HG02571 (cell line): ENCODE data around the gene NAPA.

ENCODE experiments used
- ATAC-seq: cut with Tn5 transposase; IDR thresholded peaks from one replicate; pipeline ENCODE4 v1.9.1; 2021; ENCODE audit warnings: mild to moderate bottlenecking, moderate library complexity; ENCODE audit not compliant: unreplicated experiment

NAPA gene

DNA sequence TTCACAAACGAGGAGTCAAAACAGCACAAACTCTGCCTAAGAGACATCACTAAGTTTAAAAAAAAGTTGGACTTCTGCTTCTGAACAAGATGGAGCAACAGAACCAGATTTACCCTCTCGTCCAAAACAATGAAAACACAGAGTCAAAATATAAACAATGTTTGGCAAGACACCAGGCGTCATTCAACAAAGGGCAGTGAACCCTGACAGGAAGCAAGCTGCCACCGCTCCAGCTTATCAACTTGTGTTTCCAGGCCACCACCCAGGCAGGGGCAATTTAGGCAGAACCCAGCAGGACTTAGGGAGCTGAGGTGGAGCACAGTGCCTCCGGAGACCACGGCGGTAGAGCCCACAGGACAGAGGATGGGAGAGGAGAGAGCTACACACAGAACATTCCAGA is 8.6 kb upstream of the NAPA start:
- ATAC-seq, result no peak

DNA sequence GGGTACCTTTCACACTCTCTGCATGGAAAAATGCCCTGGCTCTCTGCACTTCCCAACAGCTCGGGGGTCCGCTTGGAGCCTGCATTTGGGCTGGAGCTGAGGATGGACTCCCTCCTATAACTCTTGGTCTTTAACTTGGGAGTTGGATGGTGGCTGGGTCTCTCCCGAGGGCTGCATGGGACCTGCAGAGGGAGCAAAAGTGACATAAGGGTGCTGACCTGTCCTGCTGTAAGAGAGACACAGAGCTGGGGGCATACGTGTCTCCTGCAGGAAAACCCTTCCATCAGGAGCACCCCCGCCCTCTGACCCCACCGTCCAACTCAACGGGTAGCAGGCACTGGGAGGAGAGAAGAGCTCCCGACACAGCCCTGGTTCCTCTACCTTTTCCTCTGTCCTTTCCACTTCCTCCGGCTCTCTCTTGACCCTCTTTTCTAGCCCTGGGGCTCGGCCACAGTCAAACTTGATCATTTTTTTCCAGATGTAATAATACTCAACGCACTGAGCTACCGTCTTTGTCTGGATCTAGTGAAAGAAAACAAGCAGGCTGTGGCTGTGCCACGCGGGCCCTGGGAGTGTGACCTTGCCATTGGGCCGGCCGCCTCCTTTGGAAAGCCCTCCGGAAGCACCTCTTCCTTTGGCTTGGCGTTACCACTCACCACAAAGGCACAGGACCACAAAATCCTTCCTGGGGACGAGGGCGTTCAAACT is 6.8 kb upstream of the NAPA start:
- no peak for ATAC-seq

DNA sequence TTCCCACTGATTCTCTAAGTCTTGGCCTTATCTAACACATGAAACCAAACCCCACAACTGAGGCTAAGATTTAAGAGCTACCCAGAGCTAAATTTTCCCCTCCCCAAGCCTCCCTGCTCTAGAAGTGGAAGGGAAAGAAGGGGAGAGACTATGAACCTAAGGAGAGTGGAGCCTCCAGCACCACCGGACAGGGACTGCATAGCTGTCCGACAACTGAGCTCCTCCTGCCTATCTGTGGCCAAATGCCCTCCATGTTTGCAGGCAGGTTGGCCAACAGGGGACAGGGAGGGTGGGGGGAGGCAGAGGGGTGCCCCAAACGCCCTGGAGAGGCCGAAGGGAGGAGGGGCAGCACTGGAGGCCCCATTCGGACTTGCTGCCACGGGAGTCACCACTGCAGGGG is 6.0 kb upstream of the NAPA start:
- ATAC-seq, result no peak

DNA sequence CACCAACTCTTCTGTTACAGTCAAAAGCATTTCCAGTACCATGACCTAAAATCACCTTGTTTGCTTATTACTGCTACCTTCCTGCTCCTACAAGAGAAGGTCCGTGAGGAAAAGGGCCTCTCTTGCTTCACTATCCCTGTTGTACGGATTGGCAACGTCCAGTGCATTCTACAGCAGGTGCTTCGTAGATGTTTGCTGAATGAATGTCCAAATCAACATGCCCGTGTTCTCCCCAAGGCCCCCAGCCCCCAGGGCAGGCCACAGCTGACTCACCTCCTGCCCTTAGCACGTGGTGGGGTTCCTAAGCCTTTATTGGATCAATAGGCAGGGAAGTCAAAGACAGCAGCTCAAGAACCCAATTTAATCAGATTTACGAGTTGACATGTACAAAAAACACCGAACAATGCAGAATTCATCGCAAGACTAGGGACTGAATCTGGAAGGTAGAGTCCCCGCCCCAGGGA is 5.5 kb upstream of the NAPA start:
- no peak for ATAC-seq

DNA sequence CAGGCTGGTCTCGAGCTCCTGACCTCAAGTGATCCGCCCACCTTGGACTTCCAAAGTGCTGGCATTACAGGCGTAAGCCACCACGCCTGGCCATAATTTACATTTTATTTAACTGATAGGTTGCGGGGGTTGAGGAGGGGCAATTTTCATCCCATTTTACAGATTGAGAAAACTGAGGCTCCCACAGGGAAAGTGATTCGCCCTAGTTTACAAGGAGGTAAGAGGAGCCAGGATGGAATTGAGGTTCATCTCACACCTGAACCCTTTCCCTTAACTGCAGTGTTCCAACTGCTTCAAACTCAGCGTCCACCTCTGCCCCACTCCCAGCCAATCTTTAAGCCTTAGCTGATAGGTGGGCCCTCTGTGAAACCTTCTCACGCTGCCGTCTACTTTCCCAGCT is 4.0 kb upstream of the NAPA start:
- ATAC-seq, result no peak

DNA sequence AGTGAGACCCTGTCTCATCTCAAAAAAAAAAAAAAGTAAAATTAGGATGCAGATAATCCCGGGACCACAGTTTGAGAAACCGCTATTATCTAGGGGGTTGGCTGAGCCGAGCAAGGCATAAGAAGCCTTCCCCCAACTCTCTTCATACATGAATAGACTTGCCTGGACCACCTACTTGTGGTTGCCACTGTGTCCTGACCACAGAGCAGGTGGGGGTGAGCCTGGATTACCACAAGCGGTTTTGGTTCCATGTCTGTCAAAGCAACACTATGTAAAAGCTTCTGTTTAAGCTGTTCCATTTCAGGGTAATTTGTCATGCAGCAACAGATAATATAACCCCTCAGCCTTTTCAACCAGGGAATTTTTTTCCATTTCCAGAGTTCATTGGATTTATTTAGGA is 3.3 kb upstream of the NAPA start:
- ATAC-seq, result no peak

DNA sequence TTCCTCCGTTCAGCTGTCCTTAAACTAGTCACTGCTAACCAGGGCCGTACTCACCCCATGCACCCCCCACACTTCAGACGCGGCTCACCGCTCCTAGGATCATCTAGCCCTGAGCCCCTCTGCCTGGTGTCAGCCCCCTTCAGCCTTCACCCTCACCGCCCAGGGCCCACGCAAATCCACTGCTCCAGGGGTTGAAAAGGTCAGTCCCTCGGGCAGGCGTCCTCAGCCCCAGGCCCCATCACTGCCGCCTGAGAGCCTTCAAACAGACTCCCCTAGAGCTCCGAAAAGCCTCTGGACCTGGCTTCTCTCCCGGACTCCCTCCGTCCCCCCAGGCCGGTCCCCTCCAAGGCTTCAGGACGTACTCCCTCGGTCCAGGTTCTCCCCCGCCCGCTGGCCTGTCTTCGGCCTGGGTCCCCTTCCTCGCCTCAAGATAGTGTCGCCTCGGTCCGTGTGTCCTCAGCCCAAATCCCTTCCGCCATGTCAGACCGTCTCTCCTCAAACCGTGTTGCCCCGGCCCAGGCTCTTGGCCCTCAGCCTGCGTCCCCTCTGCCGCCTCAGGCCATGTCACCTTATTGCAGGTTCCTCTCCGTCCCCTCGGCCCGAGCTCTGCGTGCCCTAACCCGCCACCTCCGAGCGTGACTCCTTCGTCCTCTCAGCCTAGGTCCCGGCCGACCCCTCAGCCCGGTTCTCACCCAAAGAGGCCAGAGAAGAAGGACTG is 553 bp downstream of the NAPA start:
- ATAC-seq, result peak; percentile 2

DNA sequence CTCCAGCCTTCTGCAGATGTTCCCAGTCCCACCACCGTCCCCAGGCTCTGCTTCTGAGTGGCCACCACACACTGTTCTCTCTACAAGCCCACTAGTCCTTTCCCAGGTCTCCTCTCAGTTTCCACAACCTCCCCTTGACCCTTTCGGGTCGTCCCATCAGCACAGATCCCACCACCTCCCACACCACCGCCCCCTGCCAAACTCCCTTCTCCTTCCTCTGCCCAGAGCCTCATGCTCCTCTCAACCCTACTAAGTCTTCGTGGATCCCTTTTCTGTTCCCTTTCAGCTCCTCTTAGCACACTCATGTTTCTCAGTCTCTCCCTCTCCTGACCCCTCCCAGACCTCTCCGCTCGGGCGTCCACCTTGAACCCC is 1.9 kb downstream of the NAPA start:
- no peak for ATAC-seq

DNA sequence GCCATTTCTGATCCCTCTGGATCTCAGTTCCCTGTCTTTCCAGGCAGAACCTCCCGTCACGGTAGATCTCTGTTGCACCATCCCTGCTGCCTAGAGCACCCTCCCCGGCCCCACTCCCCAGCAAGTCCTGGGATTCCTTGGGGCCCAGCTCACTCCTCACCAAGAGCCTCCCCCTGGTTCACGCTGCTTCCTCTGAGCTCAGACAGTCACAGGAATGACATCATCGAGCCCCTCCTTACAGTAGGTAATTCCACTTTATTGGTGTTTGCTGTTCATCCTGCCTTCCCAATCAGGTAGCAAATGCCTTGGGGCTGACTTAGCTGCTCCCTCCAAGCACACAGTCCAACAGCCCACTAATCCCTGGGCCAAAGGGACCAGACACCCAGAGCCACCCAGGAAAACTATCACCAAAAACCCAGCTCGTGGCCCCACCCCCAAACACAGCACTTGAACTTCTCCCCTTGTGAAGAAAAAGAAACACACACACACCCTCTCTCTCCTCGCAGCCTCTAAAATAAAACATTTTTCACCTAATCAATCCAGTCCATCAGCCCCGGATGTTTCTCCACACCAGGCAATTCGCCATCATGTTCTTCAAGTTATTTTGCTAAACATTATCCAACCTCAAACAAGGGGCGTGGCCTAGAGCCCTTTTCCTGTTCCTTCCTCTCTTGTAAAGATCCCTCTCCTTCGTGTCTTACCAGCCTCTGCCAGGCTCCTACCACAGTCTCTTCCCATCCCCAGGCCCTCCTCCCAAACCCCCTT is 2.5 kb downstream of the NAPA start:
- ATAC-seq, result no peak

DNA sequence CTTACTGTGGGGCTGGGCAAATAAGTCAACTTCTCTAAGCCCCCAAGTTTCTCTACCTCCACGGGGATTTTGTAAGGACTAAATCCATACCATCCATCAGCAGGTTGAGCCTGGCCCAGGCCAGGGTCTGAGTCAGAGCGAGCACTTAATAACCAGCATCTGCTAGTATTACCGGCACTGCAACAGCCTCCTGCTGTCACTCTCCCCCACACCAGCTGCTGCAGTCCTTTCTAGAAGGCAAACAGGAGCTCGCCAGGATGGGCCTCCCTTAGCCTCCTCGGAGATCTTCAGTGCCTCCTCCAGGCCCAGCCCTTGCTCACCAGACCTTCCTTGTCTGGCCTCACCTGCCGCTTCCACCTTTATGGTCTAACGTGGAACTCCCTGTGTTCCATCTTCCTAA is 3.2 kb downstream of the NAPA start:
- ATAC-seq, result no peak

DNA sequence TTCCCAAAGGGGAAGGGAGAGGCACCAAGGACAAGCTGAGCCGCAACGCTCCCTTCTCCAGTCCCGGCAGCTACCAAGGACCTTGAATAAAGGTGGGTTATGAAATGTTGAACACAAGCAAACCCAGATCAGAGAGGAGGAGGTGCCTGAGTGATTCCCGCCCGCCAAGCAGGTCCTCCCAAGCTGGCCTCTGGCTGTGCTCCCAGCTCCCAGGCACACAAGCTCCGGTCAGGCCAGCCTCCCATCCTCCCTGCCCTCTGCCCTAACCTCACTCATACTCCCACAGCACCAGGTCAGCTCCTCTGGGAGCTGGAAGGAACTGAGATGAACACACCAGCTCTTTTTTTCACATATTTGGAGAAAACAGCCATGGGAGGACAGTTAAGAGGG is 3.7 kb downstream of the NAPA start:
- ATAC-seq, result no peak

DNA sequence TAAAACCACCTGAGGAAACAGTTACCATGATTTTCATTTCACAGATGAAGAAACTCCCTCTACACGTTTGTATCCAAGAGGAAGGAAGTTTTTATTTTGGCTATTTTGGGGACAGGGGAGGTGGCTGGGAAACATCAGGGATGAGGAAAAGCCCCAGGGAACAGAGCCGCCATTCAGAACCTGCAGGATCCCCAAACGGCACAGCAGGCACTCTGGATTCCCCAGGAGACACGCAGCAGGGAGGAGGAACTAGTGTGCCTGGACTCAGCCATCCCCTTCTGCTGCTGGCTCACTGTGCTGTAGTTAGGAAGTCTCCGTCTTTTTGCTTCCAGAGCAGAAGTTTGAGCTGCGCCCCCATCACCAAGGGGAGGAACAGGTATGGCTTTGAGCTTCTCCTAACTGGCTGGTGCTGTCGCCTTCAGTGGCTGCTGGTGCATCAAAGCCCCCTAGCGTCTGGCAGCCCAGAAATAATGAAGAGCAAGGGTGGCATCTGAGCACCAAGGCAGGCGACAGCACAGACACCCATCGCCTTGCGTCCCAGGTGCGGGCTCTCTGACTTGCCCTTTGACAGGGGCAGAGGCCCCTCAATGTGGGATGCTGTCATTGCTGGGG is 4.2 kb downstream of the NAPA start:
- ATAC-seq, result no peak

DNA sequence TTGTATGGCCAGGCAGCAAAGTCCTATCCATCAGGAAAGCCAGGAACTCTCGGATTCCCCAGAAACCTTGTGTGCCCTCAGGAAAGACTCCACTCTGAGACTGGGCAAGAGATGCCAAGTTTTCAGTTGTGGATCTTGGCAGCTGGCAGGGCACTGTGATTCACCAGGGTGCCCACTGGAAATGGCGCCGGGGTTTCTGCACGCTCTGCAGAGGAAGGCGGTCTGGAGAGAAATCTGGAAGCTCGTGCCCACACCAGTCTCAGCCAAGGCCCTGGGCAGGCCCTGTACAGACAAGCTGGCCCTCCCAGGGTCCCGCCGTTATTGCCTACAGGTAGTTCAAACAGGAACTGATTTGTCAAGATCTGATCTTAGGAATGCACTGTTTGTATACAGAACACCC is 4.9 kb downstream of the NAPA start:
- ATAC-seq, result no peak

DNA sequence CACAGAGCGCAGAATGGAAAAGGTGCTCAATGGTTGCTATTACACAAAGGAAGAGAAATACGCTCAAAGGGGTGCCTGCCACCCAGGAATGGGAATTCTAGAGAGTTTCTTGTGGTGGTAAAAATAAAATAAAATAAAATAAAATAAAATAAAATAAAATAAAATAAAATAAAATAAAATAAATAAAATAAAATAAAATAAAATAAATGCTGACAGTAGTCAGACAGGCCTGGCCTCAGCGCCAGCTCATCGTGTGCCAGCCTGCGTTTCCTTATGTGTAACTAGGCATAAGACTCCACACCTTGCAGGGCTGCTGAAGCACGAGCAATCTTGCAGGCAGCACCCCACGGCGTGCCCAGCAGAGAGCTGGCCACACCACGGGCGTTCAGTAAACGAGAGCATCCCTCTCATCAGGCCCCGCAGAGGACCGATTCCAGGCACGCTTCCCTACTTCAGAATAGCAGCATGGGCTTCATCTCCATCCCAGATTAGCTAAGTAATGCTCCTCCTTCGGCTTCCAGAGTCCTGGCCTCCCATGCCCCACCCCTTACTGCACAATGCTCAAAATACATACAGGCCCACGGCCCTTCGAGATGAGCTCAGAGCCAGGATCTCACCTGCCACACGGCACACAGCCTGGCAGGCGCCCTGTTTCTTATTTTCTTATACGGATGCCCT is 5.6 kb downstream of the NAPA start:
- no peak for ATAC-seq

DNA sequence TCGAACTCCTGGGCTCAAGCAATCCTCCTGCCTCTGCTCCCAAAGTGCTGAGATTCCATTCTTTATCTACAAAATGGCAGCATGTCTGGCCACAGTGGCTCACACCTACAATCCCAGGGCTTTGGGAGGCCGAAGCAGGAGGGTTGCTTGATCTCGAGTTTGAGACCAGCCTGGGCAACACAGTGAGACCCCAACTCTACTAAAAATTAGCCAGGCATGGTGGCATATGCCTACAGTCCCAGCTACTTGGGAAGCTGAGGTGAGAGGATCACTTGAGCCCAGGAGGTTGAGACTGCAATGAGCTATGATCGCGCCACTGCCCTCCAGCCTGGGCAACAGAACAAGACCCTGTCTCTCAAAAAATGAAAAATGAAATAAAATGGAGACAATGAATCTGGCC is 6.1 kb downstream of the NAPA start:
- ATAC-seq, result no peak

DNA sequence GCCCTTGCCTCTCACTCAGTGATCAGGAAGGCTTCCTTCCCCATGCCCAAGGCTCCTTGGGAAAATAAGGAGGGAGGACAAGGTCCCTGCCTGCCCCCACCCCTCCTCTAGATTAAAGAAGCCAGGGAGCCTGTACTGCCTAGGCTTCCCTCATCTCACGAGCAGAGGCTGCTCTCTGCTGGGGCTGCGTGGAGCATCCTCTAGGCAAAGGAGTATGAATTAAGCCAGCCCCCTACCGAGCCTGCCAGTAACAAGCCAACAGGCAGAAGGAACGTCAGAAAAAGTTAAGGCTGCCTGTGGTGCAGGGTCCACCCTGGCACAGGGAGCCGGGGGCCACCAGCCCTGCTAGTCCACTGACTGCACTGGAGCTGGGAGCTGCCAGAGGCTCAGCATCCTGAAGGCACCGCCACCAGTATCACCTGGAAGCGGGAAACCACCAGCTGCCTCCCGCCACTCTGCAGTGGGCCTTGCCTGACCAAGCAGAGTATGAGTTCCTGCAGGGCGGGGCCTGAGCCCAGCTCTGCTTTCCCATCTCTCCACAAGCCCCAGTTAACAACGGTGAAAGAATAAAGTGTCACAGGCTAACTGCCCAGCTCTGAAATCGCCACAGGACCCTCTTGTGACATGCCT is 6.8 kb downstream of the NAPA start:
- no peak for ATAC-seq

DNA sequence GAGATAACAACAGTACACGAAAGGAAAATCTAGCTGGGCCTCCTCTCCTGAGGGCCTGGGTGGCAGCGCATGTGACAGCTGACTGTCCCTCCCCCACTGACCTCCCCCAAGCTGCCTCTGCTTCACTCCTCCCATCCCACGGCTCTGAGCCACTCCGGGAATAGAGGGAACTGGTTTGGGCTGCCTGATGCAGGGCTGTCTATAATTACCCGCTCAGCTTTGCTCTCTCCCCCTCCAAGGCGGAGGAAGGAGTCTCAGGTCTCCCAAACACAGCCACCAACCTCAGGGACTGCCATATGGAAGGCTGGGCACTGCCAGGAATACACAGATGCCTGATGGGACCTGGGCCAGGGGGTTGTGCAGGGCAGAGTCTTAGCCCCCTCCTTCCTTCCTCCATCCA is 7.9 kb downstream of the NAPA start:
- ATAC-seq, result no peak

DNA sequence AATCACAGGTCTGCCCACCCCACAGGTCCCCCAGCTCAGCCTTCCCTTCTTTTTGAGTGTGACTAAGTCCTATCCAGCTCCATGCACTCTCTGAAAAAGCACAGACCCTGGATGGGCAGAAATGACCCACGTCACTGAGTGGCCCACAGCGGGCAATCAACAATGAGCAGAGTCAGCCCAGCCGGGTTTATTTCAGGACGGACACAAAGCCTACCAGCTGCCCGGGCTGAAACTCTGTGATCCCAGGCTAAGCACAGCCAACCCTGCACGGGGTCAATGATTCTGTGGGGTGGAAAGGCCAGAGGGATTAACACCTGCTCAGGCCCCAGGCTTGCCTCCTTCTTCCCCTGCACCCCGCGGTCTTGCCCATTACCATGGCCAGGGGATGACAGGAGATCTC is 8.4 kb downstream of the NAPA start:
- no peak for ATAC-seq

DNA sequence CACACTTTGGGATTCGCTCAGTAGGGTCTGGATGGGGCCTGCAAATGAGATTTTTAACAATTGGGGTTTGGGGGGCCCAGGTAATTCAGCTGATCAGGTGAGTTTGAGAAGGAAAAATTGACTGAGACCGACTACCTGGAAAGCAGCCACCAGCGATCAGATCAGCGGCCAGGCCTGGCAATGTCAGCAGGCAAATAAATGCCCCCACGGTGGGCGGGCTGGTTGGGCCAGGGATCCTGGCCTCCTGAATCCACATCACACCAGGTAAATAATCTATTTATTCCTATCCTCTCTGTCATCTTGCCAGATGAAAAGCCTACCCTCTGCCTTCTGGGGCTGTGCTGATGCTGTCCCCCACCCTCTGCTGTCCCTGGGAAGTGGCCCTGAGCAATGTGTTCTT is 9.4 kb downstream of the NAPA start:
- ATAC-seq, result no peak

DNA sequence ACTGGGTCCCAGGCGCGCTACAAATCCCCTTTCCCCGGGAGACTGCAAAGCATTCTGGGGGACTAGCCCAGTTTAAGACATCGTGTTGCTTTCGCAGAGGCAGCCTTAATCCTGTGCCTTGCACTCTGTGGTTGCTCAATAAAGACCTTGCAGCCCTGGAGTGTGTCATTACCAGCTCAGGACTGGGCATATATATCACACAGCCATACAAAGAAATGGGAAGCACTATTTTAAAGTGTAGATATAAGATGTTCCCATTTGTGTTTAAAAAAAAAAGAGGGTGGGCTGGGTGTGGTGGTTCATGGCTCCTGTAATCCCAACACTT is 11.1 kb downstream of the NAPA start:
- ATAC-seq, result no peak
